ENCODE data around the gene LRFN3. TPM values are rescaled to one million over a fixed set of nuclear protein-coding genes. Genes with fewer than 3 reads are reported as not detected.
"Not testable (repeated sequence)": the region's sequence is repeated elsewhere in the genome, so short reads cannot be mapped to it uniquely, and the experiment has no call there.

LRFN3 gene
- polyA plus RNA-seq, 1 donor = 8.6 TPM

DNA sequence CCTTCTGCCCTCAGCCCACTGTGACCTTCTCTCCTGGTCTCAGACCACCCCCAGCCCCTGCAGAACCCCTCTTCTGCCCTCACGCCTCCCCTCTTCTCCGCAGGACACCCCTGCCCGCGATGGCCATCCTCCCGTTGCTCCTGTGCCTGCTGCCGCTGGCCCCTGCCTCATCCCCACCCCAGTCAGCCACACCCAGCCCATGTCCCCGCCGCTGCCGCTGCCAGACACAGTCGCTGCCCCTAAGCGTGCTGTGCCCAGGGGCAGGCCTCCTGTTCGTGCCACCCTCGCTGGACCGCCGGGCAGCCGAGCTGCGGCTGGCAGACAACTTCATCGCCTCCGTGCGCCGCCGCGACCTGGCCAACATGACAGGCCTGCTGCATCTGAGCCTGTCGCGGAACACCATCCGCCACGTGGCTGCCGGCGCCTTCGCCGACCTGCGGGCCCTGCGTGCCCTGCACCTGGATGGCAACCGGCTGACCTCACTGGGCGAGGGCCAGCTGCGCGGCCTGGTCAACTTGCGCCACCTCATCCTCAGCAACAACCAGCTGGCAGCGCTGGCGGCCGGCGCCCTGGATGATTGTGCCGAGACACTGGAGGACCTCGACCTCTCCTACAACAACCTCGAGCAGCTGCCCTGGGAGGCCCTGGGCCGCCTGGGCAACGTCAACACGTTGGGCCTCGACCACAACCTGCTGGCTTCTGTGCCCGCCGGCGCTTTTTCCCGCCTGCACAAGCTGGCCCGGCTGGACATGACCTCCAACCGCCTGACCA is 3.3 kb downstream of the LRFN3 start:
- DNase-seq = no peak

DNA sequence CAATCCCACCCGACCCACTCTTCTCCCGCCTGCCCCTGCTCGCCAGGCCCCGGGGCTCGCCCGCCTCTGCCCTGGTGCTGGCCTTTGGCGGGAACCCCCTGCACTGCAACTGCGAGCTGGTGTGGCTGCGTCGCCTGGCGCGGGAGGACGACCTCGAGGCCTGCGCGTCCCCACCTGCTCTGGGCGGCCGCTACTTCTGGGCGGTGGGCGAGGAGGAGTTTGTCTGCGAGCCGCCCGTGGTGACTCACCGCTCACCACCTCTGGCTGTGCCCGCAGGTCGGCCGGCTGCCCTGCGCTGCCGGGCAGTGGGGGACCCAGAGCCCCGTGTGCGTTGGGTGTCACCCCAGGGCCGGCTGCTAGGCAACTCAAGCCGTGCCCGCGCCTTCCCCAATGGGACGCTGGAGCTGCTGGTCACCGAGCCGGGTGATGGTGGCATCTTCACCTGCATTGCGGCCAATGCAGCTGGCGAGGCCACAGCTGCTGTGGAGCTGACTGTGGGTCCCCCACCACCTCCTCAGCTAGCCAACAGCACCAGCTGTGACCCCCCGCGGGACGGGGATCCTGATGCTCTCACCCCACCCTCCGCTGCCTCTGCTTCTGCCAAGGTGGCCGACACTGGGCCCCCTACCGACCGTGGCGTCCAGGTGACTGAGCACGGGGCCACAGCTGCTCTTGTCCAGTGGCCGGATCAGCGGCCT is 4.1 kb downstream of the LRFN3 start:
- no peak for DNase-seq

DNA sequence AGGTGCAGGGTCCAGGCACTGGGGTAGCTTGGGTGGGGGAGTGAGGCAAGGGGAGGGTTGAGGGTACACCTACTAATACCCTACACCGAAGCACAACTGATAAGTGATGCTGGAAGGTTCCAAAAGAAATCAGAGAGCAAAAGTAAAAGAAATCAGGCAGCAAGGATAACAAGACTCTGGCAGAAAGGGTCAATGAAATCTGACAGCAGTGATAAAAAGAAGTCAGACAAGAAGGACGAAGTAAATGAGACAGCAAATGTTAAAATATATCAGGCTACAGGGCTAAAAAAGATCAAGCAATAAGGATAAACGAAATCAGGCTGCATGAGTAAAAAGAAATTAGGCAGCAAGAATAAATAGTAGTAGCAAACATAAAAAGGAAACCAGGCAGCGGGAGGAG is 4.7 kb downstream of the LRFN3 start:
- no peak for DNase-seq

DNA sequence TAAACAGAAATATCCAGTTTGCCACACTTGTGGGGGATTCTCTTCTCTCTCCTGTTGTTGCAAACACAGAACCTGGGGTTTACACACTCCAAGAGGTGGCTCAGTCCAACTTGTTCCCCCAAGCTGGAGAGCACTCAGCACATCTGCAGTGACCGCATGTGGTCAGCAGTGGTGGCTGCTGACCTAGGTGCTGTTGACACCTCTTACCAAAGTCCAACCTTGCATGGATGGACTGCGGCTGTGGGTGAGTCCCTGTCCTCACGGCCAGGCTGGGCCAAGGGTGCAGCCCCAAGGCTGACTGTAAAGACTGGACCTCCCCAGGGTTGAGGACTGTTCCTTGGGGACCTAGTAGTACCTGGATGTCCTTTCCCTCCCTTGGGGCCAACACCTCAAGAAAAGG is 6.1 kb downstream of the LRFN3 start:
- no peak for DNase-seq

DNA sequence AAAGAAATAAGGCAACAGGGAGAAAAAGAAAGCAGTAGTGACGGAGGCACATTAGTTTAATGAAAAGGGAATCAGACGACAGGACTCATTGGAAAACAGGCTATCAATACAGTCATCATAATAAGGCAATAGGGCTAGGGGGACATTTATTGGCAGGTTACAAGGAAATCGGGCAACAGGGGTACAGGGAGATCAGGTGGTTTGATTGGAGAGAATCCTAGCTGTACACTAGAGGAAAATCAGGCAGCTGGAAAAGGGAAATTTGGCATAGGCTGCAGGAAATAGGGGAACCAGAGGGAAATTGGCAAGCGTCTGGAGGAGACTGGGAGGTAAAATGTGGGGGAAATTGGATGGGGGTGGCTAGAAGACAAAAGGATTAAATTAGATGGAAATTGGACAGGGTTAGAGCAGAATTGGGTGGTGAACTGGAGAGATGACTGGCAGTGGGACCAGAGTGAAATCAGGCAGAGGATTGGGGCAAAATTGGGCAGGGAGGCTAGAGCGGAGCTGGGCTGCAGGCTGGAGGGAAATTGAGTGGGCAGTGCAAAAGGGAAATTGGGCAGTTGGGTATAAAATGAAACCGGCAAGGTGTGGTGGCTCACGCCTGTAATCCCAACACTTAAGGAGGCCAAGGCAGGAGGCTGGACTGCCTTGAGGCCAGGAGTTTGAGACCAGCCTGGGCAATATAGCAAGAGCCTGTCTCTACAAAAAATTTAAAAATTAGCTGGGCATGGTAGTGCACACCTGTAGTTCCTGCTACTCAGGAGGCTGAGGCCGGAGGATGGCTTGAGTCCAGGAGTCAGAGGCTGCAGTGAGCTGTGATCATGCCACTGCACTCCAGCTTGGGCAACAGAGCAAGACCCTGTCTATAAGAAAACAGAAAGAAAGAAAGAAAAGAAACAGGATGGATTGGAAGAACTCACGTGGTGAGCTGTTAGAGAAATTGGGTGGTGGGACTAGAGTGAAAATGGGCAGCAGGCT is 7.4 kb downstream of the LRFN3 start:
- no peak for DNase-seq

DNA sequence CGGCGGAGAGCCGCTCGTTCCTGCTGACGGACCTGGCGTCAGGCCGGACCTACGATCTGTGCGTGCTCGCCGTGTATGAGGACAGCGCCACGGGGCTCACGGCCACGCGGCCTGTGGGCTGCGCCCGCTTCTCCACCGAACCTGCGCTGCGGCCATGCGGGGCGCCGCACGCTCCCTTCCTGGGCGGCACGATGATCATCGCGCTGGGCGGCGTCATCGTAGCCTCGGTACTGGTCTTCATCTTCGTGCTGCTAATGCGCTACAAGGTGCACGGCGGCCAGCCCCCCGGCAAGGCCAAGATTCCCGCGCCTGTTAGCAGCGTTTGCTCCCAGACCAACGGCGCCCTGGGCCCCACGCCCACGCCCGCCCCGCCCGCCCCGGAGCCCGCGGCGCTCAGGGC is 8.4 kb downstream of the LRFN3 start:
- DNase-seq = no peak

DNA sequence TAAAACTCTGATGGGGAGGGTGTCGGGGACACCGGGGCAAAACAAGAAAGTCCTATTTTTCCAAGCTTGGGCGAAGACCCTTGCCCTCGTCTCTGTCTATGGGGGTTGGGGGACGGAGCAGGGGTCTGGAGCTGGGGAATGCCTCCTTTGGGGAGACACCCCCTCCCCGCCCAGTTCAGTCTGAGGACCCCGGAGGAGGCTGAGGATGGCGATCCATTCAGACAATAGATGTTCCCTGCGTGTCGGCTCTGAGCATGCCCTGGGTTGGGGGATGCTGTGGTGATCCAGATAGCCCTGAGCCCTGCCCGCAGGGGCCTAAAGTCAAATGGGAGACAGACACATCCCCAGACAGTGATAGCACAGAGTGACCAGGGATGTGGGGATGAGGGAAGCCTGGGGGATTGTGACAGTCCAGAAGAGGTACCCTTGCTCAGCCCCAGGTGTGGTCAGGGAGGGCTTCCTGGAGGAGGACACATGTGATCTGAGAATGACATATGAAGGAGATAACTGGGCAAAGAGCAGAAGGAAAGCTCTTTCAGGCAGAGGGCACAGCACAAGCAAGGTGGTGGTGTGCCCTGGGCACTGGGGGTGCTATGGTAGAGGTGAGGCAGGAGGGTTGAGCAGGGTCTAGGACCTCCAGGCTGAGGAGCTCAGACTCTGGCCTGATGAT is 9.1 kb downstream of the LRFN3 start:
- DNase-seq = no peak

DNA sequence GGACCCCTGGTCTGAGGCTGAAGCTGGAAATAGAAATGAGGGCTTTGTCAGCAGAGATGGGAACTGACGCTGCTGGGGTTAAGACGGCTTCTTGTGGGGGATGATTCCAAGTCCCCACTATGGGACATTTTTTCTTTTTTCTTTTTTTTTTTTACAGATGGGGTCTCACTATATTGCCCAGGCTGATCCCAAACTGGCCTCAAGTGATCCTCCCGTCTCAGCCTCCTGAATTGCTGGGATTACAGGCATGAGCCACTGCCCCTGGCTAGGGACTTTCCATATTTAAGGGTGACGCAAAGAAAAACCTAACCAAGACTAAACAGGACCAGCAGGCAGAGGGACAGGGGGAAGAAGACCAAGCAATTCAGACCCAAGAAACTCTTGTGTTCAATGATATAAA is 10.0 kb downstream of the LRFN3 start:
- DNase-seq = no peak

DNA sequence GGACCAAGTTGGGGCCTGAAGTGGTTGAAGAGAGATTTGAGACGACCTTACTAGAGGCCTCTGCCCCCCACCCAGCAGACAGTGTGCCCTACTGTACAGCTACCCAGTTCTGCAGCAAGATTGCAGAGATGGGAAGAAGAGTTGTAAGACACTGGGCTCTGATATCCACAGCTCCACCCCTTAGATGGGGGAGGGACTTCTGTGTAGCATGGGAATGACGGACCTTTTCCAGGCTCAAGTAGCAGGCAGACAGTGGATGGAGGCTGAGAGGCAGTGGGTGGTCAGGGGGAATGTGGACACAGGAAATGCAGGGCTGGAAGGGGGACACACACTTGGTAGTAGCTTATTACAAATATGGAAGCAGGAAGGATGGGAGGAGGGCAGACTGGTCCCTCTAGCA is 13.0 kb downstream of the LRFN3 start:
- DNase-seq = no peak

DNA sequence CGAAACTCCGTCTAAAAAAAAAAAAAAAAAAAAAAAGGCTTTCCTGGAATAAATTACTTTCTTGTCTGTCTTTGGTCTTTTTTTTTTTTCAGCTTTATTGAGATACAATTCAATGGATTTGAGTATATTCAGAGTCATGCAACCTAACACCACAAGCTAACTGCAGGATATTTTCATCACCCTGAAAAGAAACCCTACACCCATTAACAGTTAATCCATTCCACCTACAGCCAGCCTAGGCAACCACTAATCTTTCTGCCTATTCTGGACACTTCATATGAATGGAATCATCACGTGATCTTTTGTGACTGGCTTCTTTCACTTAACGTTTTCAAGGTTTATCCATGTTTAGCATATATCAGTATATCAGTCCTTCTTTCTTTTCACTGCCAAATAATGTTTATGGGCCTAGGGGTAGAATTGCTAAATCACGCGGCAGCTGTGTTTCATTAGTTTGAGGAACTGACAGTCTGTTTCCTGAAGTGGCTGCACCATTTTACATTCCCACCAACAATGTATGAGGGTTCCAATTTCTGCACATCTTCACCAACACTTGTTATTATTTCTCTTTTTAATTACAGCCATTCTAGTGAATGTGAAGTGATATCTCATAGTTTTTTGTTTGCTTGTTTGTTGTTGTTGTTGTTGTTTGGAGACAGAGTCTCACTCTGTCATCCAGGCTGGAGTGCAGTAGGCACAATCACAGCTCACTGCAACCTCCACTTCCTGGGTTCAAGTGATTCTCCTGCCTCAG is 19.9 kb downstream of the LRFN3 start:
- no peak for DNase-seq

DNA sequence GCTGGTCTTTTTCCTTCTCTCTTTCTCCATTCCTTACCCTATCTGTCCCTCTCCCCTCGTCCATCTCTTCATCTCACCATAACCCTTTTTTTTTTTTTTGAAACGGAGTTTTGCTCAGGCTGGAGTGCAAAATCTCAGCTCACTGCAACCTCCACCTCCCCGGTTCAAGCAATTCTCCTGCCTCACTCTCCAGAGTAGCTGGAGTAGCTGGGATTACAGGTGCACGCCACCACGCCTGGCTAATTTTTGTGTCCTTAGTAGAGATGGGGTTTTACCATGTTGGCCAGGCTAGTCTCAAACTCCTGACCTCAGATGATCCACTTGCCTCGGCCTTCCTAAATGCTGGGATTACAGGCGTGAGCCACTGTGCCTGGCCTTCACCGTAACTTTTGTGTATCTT is 21.2 kb downstream of the LRFN3 start:
- DNase-seq = not testable (repeated sequence)

DNA sequence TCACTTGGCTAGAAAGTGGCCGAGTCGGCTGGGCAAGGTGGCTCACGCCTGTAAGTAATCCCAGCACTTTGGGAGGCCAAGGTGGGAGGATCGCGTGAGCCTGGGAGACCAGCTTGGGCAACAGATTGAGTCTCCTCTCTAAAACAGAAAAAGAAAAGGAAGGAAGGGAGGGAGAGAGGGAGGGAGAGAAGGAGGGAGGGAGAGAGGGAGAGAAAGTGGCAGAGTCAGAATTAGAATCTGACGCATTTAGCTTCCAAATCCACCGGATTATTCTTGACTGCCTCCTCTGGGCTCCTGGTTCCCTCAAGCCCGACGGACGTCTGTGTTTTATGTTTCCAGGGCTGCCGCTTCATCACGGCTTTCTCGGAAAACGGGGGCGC is 22.5 kb downstream of the LRFN3 start:
- DNase-seq = no peak

DNA sequence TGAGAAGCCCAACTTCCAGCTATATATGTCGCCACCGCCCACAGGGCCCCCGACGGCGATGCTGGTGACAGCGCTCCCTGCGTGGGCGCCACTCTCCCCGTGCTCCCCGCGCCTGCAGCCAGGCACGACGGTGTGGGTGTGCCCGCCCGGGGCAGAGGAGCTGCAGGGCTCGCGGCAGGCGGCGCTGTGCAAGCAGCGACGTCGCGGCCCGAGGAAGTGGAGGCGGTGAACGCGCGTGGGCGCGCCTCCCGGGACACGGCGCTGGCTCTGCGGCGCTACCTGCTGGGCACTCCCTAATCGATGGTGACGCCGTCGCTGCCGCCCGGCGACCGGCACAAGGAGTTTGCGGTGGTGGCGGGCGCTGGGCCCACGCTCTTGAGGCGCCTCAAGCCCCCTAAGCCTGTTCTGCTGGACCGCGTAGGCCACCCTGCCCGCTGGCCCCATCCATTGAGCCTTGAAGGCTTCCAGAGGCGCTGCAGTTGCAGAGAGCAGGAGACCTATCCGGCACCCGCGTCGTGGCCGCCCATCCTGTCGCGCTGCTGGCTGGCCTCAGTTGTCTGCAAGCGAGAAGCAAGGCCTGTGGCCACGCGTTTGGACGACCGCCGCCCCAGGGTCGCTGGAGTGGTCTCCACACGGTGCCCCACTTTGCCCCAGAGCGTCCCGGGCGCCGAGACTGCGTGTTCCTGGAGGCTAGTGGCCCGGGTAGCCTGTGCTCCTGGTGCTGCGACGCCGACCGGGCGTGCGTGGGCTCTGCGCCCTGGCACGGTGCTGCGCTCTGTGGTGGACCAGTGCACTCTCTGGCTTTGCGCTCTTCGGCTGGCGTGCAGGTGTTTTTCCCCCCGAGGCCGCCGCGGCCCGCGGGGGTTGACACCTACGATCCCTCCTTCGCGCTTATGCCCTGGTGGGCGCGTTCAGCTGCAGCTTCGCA is 23.1 kb downstream of the LRFN3 start:
- DNase-seq = no peak

DNA sequence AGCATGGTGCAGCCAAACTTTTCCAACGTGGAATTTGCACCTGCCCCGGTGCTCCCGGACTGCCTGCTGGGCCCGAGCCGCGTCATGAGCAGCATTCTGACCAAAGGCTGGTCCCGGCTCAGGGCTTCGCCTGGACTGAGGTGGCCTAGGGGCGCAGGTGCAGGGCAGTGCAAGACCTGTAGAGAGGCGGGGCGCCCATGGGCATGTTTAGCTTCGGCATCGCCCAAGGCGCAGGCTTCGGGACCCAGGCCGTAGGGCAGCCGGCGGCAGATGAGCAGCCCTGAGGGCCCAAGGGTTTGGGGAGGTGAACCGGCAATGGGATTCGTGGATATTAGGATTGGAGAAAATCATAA is 23.8 kb downstream of the LRFN3 start:
- DNase-seq = no peak

DNA sequence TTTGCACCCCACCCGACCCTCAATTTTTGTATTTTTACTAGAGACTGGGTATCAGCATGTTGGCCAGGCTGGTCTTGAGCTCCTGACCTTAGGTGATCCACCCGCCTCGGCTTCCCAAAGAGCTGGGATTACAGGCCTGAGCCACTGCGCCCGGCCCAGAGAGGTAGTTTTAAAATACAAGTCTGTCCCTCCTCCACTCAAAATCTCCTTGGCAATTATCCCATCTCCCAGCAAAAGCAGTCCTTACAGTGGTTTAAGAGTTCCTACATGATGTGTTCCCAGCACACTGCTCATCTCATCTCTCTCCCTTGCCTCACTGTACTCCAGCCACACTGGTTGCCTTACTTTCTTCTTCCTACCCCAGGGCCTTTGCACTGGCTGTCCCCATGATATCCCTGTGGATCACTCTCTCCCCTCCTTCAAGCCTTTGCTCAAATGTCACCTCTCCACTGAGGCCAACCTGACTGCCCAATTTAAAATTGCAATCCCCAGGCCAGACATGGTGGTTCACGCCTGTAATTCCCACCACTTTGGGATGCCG is 24.3 kb downstream of the LRFN3 start:
- DNase-seq = no peak

DNA sequence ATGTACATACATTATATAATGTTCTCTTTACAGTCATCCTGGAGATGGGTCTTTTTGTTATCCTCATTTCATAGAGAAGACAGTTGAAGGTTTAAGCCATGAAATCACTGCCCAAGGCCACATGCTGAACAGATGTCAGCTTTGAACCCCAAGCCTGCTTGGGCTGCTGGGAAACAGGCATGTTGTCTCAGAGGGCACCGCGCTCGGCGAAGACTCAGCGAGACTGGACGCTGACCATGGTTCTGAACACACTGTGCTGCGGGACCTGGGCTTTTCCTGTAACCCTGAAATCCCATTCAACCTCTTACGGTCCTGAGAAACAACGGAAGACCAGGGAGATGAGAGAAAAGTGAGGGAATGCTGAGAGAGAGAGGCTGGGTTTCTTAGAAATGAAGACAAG is 27.3 kb downstream of the LRFN3 start:
- peak; percentile 61 for DNase-seq

DNA sequence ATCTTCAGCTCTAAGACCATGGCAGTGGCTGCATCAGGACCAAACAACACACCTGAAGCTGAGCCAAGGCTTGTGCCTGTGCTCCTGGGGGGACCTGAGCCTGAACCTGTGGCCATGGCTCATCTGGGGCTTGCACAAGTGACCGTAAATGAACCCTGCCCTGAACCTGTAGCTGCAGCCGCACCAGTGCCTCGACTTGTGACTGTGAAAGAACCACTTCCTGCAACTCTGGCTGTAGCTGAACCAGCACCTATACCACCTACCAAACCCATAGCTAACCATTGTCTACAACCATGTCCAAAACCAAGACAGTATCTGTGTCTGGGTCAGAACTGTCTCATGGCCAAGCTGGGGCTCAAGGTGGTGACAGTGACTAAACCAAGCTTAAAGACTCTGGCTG is 30.6 kb downstream of the LRFN3 start:
- no peak for DNase-seq

DNA sequence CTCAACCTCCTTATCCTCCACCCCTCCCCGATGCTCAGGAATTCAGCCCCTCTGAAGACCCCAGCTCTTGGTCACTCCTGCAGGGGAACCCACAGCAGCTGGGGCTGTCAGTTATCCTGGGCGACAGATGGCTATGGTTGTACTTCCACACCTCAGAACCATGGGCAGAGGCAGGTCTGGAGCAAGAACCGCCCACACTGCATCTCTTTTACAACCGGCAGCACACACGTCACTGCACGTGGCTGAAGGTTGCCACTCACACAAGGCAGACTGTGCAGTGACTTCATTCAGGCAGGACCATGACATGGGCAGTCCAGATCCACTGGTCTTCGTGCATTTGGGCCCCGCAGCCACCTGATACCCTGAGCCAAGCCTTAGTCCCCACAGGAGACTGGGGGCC is 37.3 kb downstream of the LRFN3 start:
- DNase-seq = no peak

DNA sequence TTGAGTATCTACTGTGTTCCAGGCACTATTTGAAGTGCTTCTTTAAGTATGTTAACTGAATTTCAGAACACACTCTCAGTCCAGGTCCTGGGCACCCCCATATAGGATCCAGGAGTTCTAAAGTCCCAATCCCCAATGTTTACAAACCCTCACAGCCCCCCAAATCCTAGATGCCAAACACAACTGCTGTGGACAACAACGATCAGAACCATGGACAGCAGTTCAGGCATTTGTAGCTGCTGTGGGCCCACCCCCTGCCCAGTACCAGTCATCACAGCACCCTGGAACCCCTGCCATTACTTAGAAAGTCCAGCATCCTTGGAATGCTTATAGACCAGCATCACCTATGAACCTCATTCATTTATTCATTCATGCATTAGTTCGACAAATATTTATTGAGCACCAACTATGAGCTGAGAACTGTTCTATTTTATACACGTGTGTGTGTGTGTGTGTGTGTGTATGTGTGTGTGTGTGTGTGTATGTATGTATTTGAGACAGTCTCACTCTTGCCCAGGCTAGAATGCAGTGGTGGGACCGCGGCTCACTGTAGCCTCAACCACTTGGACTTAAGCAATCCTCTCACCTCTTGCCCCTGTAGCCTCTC is 39.5 kb downstream of the LRFN3 start:
- DNase-seq = no peak
